ENCODE data around the gene SLC41A3.

The SLC41A3 gene

DNA sequence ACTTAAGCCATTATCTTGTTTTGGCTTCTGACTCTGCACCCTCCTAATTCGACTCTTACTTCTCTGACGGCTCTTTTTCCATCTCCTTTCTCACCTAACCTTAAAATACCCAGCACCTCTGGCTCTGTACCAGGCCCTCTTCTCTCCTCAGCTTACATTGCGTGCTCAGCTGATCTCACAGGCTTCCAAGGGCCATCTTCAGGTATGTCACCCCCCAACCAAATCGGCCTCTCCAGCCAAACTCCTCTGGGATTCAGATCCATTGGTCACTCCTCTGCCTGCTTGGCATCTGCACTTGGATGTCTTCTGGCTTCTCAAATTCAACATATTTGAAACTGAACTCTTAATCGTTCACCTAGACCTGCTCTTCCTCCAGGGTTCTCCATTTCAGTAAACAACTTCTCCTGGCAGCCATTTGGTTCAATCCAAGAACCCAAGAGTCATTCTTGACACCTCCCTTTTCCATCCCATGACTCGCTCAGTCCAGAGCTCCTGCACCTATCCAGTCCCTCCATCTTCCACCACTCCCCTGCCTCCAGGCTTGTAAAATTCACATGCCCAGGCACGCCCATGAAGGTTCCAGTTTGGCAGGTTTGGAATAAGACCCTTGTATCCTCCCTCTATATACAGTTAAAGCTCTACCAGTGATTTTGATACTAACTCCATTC, 35.2 kb upstream of the SLC41A3 start:
- no peak for DNase-seq

DNA sequence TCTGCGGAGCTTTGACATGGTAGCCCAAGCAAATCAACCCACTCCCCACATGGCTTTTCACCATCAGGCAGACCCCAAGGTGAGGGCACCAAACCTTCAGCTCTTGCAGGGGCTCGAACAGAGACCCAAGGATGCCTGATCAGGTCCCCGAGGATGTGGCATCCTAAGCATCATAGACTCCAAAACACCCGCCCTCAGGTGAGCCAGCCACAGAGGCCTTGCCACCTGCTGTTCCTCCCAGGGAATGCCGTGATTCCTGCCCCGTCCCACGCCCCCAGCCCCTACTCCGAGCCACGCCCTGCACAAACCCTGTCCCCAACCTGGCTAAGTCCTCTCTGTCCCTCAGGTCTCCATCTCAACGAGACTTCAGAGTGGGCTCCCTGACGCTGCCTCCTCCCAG, 34.7 kb upstream of the SLC41A3 start:
- no peak for DNase-seq

DNA sequence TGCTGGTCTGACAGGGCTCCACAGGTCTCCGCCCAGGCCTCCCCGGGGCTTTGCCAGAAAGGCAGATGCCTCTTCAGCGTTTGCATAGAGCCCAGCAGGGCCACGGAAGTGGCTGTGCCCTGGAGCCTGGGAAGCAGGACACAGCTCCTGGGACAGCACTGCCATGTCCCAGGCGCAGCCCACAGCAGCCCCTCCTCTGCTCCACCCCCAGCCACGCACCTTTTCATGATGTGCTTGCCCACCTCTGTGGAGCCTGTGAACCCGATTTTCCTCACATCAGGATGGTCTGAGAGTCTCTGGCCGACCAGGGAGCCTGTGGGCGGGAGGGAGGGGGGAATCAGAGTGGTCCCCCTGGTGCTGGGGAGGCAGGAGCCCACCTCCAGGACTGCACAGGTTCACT, 33.9 kb upstream of the SLC41A3 start:
- no peak for DNase-seq

DNA sequence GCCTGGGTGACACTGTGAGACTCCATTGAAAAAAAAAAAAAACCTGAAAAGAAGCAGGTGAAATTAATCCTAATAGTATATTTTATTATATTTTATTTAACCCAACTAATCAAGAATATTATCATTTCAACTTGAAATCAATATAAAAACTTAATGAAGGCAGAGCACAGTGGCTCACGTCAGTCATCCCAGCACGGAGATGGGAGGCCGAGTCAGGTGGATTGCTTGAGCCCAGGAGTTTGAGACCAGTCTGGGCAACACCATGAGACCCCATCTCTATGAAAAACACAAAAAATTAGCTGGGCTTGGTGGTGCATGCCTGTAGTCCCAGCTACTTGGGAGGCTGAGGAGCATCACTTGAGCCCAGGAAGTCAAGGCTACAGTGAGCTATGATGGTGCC, 33.3 kb upstream of the SLC41A3 start:
- no peak for DNase-seq

DNA sequence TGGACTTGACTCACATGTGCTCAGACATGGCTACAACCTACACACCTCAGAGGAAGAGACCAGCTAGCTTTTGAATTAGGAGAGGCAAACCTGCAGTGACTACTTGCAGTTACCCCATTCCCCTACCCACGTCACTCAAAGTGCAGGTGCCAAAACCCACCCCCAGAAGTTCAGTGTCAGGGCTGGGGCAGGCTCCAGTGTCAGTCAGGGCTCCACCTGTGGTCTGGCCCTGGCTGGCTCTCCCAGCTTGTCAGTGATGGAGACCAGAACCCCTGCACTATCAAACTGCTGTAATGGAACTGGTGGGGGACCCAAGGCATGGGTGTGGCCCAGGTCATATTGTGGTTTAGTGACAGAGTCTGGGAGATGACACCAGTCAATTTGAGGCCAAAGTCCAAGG, 32.6 kb upstream of the SLC41A3 start:
- no peak for DNase-seq

DNA sequence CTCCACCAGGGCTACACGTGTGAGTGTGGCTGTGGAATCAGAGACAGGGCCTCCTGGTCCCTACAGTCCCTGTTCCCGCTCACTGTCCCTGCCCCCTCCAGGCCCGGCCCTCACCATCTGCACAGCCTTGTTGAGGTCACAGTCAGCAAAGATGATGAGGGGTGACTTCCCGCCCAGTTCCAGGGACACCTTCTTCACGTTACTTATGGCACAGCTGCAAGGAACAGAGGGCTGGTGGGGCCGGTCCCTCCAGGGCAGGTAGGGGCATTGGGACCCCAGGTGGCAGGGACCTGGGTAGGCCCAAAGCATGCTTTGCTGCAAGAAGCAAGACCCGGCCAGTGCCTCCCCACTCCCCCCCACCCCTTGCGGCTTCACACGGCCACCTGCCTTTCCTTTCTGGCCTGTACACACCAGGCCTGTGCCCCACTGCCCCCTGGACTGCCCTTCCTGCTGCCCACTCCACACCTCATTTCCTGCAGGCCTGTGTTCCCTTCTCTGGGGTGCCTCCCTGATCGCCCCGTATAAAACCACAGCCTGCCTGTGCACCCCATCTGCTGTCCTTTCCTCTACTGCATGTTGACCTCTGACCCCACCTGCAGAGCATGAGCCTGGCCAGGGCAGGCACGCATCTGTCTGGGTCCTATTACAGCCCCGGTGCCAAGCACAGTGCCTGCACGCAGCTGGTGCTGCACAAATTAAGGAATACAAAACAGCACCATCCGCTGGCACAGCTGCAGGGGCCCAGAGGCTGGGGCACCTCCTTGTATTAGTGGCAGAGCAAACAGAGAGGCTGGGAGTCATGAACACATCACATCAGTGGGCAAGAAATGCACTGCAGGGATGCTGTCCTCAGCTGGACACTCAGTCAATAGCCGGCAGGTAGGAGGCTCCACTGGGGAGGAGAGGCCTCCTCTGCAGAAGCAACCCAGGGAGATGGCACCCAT, 30.8 kb upstream of the SLC41A3 start:
- DNase-seq, result no peak

DNA sequence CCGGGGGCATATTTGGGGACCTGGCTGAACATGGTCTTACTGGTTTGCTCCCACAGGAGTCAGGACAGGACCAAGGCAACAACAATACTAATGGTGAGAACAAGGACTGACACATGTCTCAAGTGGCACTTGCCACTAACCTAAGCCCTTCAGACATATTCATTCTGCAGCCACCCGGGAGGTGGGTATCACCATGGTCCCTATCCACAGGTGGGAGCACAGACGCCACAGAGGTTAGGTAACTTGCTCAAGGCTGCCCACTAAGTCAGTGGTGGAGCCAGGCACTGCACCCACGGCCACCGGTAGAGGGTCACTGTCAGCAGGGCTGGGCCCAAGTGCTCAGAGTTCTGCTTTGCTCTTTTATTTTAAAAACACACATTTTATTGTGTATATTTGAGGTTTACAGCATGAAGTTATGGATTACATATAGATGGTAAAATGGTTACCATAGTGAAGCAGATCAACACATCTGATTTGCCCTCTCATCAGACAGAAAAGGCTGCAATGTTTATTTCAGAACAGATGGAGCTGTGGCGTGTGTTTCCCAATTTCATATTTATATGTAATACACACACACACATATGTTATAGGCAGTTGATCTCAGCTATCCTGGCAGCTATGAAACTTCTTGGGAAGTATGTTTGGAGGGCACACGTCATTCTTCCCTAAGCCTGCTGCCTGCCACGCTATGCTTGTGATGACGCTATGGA, 30.0 kb upstream of the SLC41A3 start:
- DNase-seq, result no peak

DNA sequence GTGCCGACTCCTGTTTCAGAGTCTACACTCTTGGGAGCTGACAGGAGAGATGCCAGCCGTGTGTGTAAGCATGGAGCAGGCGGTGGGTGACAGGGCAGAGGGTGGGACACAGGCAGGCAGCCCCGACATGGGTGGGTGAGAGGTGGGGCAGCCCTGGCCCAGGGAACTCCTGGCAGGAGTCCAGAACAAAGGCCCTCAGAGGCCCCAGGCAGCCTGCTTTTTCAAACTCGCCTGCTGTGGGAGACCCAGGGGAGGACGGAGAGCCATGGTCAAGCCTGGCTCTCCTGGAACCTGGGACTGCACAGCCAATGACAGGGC, 29.3 kb upstream of the SLC41A3 start:
- no peak for DNase-seq

DNA sequence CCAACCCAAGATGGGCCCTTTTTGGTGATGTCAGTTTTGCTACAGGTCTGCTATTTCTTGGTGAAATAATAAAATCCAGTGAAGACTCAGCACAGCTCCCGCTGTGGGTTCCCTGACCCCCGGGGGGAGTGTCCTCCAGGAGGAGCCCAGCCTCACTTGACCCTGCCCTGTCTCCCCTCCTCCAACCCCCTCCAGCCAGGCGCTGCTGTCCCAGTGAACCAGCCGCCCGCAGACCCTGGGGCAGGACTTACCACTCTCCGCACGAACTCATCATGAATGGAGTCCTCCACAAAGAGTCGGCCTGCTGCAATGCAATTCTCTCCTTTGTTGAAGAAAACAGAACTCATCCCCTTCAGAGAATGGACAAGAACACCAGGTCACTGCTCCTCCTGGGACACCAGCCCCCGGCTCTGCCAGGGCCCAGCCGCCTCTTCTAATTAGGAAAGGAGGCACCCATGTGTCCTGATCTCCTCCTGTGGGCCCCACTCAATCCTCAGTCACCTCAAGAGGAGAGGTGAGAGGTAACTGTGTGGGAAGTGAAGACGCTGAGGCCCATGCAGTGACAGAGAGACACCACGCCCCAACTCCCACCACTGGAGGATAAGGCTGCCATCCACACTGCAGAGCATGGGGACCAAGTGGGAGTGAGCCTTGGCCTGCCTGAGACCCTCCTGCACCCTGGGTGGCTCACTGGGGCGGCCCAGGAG, 28.8 kb upstream of the SLC41A3 start:
- no peak for DNase-seq

DNA sequence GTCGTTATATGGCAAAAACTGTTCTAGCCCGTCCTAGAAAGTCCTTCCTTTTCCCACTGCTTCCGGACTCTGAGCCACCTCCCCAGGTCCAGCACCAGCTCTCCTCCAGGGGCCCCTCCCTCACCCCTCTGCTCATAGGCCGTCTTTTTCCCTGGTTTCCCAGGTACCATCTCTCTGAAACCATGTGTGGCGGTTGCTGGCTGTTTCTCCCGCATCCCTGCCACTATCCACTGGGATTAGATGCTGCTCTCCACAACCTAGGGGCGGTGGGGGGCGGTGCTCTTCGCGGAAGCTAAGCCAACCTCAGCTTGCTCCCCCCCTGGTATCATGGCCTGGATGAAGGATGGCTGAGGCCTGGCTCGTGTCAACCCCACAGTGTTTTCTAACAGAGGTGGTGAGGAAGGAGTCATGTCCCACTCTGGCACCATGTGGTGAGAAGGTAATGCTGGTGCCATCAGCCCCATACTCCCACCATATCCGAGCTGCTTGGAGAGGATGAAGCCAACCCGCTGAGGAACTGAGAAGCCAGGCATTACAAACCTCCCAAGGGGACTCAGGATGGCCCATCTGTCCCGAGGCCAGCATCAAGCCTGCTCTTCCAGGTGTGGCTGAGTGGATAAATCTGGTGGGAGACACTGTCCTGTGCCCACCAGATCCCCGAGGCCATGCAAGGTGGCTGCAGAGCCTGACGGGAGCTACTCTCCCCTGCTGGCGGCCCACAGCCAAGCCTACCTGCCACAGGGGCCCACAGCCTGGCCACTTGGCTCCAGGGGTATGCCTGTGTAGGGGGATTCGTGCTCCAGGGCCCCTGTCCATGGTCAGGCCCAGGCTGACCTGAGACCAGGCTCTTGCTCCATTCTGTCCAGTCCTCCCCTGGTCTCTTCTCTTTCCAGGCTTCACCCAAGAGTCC, 27.9 kb upstream of the SLC41A3 start:
- DNase-seq, result no peak

DNA sequence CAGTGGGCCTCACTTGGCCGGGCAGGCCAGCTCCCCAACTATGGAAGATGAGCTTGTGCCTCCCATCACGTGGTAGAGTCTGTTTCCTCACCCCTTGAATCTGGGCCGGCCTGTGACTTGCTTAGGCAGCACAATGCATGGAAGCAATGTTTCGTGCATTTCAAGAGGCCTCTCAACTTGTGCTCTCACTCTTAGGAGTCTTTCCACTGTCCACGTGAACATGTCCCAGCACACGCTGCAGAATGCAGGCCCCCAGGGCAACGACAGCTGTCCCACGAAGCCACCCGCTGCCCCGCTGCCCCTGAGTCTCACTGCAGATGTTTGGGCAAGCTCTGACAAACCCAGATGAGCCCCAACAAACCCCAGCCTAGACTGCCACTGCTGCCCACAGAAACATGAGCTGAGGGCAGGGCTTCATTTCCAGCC, 27.2 kb upstream of the SLC41A3 start:
- DNase-seq, result no peak

DNA sequence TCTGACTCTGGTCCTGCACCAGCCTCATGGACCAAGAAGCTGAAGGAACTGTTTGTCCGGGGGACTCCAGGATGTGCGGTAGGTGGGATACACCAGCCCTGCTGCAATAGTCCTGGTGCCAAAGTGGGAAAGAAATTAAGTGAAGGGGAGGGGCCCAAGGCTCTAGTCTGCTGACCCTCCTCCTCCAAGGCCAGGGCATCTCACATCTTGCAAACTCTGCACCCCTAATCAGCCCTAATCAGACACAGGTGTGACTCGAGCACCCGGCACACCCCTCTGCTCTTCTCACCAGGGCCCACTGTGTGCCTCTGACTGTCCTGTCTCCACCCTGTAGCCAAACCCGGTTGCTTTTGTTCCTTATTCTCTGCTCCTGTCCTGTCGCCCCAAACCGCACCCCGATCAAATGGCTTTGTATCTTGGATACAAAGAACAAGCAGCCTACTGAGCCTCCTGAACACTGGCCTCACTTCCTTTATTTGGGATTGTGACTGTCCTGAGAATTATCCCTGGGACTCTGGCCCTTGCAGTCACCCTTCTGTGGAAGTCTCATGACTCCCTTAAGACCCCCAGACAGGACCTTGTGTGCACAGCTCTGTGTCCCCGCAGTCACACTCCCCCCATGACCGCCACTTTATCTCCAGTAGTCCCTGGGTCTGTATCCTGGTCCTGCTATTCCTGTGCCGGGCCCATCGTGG, 26.7 kb upstream of the SLC41A3 start:
- no peak for DNase-seq

DNA sequence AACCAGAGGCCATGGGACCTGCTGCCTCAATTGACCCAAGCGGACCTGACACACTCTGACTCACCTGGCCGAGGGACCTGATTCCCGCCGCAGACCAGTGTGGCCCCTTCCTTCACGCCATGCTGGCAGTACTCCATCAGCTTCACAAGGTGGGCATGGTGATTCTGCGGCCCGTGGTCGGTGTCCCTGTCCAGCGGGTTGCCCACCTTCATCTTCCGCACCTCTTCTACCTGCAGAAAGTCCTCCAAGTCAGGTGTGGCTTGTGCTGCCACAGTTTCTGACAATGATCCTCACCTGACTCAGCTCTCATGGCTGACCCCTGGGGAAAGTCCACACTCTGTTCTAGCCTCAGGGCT, 25.9 kb upstream of the SLC41A3 start:
- DNase-seq, result no peak

DNA sequence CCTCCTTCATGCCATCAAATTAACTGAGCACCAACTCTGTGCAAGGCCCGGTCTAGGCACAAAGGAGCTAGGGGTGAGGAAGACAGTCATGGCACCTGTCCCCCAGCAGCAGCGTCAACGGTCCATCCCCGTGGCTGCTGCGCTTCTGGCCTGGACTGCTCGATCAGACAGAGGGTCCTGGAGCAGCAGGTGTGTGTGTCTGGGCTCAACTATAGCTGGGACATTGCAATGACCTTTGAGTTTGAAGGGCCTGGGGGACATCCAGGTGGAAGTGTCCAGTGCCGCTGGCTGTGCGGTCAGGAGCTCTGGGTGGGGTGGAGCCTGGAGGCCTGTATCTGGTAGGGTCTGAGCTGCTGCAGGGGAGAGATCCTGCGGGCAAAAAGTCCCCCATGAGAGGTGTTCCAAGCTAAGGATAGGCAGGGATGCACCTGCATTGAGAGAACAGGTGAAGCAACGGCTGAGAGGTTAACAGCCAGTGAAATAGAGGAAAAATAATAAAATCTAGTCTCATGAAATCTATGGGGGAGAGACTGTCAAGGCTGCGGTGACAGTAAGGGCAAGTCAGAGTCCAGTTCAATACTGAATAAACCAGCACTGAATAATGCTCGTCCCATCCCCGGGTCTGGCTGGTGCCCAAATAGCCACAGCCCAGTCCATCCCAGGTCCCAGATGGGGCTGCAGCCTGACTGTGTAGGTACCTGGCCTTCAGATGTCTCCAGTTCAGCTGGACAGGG, 25.4 kb upstream of the SLC41A3 start:
- DNase-seq, result no peak

DNA sequence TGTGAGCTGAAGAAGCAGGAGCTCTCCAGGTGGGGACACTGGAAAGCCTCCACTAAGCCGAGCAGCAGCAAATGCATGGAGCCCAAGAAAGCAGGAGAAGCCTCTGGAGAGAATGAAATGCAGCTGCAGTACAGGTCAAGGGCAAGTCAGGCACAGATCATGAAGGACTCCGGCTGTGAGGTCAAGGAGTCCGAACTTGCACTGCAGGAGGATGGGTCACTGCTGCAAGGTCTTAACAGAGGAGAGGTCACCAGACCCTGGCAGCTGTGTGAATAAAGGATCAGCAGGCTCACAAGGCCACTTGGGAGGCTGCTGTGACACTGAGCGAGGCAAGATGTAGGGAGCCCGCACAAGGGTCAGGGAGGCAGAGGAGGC, 24.7 kb upstream of the SLC41A3 start:
- DNase-seq, result no peak

DNA sequence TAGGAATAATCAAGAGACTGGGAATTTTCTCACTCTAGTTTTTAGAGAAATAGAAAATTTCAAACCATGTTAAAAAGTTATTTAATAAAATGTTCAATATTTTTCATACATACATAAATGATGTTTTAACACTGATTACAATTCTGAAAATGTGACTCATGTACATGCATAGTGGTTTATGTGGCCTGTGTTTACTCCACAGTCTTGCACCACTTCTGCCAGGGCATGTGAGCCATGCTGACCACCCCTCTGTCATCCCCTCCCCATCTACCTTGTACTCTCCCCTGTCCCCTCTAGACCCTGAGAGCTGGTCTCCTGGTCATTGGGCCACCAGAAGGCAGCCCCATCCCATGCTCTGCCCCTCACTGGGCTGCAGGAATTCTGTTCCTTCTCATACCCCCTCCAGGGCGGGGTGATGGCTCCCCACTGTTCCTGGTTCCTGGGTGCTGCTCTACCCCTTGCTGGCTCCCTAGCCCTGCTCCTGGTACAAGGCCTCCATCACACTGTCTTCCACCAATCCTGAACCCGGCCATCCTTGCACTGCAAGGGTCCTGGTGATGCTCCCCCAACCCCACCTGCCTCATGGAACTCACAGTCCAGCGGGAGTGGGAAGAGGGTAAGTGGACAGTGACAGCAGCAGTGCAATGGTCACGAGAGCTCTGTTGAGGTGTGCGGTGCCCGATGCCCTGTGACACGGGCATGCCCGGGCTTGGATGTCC, 24.2 kb upstream of the SLC41A3 start:
- no peak for DNase-seq

DNA sequence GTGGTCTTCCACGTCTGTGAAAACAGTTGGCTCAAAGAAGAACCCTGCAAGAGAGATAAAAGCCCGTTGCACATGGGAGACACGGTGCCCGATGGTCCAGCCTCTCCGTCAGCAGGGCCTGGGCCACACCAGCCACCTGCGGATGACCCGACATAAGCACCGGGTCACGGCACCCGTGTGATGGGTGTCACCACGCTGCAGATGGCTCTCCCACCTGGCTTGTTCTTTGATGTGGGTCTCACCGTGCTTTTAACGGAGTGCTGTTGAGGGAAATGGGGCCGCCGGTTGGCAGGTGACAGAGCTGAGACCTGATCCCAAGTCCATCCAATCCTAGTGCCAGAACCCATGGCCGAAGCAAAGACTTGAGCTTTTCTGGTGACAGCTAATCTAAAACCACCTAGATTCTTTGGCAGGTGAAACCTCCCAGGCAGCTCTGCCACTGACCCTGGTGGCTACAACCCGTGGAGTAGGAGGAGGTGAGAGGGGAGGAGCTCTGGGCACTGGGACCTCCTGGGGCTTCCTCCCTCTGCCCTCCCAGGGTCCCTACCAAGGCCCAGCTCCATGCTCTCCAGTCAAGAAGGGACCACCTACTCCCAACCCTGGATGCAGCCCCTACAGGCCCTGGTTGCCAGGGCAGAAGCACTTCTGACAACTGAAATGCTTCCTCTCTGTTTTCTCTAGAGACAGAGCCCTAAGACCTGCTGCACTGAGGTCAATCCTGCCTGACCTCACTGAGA, 23.4 kb upstream of the SLC41A3 start:
- no peak for DNase-seq

DNA sequence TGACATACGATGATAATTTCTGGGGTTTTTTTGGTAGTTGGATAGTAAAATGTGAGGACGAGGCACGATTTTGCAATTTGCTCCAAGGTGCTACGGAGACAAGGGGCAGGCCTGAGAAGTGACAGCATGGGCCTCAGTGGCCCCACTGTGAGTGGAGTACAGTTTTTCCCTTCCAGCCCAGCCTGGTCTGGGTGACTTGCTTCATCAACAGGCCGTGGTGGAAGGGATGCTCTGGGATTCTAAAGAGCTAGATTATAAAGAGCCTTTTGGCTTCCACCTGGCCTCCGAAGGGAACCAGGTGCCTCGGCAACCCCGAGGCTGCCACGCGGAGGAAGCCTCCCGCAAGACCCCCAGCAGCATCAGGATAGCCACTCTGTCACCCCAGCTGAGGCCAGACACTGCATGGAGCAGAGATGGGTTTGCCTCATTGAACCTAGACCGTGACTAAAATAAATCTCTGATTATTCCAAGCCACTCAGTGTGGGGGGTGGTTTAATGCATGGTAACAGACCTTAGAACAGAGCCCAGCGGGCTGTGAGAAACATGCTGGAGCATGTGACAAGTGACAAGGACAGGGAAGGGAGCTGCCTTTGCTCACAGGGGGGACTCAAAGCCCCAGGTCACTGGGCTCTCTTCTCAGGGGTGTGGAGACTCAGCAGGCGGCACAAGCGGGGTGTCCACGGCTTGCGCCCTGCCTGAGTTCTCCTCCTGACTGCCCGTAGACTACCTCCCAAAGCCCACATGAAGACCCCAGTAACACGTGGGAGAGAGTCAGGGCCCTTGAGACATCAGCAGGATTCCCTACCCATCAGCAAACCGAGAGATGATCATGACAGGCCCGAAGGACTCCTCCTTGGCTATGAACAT, 22.6 kb upstream of the SLC41A3 start:
- no peak for DNase-seq
